CD4-positive, alpha-beta T cell treated with Interleukin-1 beta for 1 hour (primary cell): ENCODE results near the gene RASL10A.
"Not testable (repeated sequence)": the region's sequence is repeated elsewhere in the genome, so short reads cannot be mapped to it uniquely, and the experiment has no call there.

Experiments
- DNase-seq, 2 donors: peaks; one replicate each; pipeline ENCODE4 v3.0.0-alpha.2; 2020 to 2022

The RASL10A gene, protein sequence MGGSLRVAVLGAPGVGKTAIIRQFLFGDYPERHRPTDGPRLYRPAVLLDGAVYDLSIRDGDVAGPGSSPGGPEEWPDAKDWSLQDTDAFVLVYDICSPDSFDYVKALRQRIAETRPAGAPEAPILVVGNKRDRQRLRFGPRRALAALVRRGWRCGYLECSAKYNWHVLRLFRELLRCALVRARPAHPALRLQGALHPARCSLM

DNA sequence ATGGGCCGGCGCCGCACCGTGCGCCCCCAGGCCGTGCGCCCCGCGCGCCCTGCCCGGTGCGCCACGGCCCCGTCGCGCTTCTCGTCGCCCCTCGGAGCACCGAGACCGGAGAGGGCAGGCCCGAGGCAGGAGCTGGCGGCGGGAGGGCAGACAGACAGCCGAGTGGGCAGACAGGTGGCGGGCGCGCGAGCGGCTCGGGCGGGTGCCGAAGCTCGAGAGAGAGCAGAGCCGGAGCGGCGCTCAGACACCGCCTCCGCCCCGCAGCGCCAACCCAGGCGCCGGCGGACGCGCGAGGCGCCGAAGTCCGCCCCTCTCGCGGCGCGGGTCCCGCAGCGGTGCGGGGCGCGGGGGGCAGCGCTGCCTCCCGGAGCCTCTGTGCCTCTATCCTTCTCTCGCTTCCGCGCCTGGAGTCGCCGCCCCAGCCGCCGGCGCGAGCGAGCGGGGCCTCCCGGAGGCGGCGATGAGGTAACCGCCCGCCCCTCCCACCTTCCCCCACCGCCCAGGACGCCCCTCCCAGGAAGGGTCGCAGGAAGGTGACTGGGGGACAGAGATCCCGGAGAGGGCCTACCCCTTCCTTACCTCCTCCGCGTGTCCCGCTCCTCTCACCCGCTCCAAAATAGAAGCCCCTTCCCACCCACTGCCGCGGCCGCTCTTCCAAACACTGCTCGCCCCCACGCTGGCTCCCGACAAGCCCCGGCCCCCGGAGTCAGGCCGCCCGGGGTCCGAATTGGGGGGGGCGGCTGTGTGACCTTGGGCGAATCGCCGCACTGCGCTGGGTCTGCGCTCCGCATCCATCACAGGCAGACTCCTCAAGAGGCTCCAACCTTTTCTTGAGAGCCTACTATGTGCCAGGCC lies at the start of gene RASL10A:
RASL10A (minus strand) TSS at position 412 of the 855 bp plus-strand sequence. CDS start 451 bp downstream, outside the sequence.
- no peak for DNase-seq

DNA sequence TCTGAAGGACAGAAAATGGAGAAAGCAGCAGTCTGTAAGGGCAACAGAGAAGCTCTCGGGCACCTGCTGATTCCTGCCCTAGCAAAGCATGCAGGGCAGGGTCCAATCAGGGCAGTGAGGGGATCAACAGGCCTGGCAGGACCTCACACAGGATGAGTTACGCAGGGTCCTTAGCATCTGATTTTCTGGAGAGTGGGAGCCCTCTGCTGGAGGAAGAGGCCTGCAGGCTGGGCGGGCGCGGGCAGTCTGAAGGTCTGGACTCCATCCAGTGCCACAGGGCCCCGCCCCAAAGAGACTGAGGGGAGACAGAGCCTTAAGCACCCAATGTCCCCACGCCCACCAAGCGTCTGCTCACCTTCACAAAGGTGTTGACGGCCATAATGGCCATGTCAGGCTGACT lies 44.0 kb upstream of the RASL10A start:
- no peak for DNase-seq

DNA sequence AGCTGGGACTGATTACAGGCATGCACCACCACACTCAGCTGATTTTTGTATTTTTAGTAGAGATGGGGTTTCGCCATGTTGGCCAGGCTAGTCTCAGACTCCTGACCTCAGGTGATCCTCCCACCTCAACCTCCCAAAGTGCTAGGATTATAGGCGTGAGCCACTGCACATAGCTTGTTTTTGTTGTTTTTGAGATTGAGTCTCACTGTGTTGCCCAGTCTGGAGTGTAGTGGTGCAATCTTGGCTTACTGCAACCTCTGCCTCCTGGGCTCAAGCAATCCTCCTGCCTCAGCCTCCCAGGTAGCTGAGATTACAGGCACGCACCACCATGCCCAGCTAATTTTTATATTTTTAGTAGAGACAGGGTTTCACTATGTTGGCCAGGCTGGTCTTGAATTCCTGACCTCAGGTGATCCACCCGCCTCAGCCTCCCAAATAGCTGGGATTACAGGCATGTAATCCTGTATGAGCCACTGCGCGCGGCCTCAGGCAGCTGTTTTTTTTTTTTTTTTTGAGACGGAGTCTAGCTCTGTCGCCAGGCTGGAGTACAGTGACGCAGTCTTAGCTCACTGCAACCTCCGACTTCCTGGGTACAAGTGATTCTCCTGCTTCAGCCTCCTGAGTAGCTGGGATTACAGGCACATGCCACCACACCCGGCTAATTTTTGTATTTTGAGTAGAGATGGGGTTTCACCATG lies 41.8 kb upstream of the RASL10A start:
- not testable (repeated sequence) for DNase-seq

DNA sequence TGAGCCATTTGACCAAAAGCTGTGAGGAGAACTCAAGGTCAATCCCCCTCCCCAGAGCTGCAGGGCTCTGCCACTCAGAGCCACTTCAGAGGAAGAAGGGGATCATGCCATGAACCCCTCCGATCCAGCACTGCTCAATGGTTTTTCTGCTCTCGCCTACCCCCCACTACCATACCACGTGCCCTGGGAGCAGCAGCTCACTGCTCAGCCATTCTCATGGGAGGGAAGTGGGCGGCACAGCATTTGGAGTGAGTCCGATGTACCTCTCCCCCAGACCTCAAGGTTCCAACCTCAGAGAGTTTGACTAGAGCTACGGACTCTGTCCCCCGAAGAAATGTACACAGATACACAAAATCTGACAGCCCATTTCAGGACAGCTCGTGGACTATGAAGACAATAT lies 38.4 kb upstream of the RASL10A start:
- DNase-seq: no peak

DNA sequence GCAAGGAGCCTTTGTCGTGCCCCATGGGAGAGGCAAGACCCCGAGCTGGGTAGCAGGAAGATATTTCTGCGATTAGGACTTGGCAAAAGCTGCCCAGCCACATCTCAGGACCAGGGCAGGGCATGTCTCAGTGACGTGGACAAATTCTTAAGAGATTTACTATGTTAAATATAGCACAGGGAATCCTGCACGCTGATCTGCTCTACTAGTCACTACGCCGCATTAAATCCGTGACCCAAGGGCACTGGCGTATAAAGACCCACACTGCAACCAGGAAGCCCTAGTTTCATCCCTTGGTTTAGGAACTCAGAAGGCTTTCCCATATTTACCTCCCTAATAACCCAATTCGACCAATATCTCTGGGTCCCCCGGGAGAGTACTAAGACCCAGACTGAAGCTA lies 37.8 kb upstream of the RASL10A start:
- DNase-seq: no peak

DNA sequence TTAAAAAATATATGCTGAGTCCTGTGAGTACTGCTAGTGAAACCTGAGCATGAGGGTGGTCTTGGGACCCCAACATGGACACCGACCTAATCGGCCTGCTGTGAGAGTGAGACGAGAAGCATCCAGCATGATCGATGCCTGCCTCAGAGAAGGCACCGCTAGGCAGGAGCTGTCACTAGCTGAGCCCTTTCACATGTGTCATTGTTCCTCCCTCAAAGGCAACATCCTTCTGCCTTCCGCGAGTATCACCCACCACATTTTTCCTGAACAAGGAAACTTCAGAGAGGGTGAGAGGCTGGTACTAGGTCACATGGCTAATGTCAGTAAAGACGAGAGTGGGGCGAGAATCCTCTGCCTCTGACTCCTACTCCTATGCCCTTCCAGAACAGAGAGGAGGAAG lies 37.3 kb upstream of the RASL10A start:
- no peak for DNase-seq

DNA sequence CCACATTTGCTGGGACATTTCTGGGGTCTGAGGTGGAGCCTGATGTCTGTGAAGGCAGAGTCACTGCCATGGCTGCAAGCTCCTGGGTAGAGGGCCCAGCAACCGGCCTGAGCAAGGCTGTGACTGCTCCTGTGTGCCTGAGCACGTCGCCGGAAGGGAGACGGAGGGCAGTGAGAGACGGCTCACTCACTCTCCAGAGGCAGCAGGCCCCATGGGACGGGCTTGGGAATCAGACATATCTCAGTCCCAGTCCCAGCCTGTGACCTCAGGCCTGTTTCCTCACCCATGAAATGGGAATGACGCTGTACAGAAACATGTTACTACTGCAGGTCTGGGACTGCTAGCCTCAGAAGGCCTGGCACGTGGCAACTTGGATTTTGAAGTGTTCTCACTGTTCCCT lies 36.4 kb upstream of the RASL10A start:
- DNase-seq: no peak

DNA sequence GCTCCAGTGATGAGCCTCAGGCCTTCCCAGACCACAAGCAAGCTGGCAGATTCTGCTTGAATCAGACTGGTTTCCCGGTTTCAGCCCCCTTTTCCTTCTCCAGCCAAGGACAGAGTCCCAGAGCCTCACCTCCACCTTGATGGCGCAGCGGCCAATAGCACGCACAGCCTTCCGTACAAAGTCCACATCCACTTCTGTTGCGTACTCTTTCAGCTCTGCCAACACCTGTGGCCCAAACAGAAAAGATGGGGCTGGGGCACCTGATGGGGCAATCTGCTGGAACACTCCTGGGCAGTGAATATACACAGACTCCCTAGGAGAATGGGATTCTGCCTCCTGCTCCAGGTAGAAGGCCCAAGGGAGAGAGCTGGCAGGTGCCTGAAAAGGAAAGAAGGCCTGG lies 35.5 kb upstream of the RASL10A start:
- DNase-seq: no peak

DNA sequence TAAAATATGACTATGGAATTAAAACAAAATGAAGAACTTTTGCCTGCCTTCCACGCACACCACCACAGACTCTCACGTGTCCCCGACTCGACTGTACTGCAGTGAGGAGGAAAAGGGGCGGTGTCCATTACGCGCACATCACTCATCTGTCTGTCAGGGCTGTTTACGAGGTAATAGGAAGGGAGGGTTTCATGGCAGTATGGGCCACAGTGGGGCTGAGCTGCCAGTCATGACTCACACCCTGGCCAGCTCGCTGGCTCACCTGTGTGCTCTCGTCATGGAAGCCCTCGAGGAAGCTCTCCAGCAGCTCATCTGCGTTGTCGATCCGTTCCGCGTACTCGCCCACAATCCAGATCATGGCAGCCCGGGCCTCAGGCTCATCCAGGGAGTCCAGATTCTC lies 33.5 kb upstream of the RASL10A start:
- DNase-seq: no peak

DNA sequence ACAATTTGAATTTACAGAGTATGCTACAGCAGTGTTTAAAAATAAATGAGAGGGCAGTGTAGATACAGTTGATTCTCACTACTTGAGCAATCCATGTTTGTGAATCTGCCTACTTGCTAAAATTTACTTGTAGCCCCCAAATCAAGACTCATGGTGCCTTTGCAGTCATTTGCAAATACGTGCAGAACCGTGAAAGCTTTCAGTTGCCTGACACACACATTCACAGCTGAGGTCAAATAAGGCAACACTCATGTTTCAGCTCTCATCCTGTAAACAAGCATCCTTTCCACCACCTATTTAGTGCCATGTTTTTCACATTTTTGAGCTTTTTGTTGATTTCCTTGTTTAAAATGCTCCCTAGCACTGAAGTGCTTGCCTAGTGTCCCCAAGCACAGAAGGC lies 32.5 kb upstream of the RASL10A start:
- no peak for DNase-seq

DNA sequence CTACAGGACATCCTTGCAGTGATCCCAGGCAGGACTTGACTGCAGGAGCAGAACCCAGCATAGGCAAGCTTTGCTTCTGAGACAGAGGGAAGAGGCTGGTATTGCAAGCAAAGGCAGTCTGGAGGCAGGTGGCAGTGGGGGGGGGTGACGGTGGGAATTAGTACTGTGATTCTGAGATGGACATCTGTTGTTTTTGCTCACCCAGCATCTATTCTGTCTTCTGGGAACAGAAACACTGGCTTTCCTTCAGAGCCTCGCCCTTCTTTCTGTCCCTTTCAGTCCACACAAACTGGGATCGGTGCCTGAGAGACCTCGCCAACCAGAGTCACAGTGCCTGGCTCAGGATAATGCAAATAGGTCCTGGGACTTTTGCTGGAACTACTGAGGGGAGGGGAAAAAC lies 31.2 kb upstream of the RASL10A start:
- DNase-seq: no peak

DNA sequence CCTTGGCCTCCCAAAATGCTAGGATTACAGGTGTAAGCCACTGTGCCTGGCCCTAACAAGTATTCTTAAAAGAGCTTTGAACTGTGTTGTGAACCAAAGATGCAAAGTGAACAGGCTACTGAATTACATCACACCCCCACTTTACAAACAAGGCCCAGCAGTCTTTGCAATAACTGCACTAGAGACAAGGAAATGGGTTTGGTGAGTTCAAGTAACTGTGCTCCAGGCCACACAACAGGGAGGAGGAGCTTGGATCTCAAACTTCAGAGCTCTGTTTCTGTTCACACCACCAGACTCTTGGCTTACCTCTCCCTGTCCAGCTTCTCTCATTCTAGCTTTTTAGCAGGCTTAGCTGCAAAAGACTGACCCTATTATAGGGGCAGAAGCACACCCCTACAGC lies 30.4 kb upstream of the RASL10A start:
- DNase-seq: no peak

DNA sequence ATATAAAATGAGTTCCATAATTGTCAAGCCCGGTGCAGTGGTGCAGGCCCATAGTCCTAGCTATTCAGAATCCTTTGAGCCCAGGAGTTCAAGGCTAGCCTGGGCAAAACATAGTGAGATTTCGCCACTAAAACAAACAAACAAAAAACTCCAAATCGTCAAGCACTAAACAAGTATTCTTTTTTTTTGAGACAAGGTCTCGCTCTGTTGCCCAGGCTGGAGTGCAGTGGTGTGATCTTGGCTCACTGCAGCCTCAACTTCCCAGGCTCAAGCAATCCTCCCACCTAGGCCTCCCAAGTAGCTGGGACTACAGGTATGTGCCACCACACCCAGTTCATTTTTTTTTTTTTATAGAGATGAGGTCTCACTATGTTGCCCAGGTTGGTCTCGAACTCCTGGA lies 29.4 kb upstream of the RASL10A start:
- not testable (repeated sequence) for DNase-seq

DNA sequence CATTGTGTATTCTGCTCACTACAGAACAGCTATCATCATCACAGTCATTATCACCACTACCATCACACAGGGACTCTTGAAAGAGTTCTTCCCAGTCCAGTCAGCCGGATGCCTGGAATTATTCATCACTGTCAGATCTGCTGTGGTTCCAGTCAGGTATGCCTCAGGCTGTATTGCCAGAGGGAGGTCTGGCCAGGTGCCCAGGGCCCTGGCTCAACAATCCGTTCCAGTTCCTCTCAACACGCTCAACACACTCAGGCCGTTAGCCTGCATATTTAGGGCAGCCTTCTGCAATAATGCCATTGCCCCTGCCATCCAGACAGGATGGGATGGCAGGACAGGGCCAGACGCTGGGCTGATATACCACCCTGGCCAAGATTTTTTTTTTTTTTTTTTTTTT lies 28.6 kb upstream of the RASL10A start:
- no peak for DNase-seq

DNA sequence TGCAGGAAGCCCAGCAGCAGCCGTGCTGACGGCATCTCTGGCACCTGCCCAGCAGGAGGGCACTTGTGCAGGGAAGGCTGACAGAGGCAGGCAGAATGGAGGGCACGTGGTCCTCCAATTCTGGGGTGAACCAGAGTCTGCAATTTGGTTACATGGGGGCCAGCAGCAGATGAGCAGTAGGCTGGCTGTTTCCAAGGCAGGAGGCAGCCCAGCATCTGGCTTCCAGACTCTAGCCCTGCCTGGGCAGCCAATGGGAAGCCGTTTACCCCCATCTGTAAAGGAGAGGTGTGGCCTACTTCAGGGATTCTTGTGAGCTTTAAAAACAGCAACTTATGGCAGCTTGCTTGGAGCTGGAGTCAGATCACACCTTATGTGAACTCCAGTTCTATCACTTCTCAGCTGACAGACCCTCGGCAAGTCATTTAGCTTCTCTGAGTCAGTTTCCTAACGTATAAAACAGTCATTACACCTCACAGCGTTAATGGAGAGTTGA lies 27.9 kb upstream of the RASL10A start:
- no peak for DNase-seq

DNA sequence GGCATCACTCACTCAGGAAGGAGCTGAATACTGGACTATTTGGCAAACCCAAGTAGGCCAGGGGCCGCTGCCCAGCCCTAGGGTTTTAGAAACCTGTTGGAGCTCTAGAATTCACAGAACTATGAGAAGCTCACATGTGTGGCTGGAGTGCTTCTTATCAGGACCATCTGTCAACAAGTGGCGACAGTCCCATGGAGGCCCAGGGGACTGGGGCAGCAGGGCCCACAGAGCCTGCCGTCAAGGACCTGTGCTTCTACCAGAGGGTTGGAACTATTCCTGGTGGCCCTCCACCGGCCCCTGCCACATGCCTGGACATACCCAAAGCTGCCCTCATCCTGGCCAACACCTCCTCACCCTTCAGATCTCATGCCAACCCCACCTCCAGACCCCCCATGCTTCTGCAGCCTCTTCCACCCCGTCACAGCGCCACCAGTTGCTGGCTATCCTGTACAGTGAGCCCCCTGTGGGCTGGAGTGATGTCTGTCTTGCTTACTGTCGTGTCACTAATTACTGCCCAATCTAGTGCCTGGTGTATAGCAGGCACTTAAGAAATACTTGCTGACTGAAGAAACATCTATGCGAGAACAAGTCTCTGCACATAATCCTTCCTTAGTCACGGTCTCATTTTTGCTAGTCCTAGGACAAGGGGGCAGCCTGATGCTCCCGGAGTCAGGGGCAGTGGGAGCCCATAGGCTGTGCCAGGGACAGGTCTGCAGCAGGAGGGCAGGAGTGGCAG lies 27.2 kb upstream of the RASL10A start:
- DNase-seq: no peak

DNA sequence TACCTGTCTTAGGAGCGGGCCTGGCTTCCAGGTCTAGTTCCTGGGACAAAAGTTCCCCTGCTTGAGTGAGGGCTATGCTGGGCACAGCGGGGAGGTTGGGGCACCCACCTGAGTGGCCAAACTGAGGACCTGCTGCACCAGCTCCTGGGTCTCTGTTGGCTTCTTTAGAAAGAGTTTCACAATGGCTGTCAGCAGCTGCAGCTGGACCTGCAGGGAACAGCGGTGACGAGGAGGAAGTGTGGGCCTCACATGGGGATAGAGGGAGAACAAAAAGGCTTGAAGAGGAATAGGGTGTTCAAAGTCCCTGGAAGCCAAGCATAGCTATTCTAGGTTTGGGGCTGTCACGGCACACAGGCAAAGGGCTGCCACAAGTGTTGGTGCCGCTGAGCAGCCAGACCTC lies 26.7 kb upstream of the RASL10A start:
- DNase-seq: no peak

DNA sequence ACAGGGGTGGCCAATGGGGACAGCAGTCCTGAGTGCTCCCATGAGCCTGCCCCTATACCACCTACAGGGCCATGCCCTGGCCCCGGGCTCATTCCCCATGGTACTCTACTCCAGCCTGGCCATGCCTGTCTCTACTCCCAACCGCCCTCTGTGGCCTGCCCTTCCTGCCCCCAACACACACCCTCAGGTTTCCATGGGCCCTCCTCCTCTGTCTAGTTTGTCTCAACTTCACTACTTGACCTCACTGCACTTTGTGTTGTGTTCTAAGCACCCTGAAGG lies 26.3 kb upstream of the RASL10A start:
- no peak for DNase-seq

DNA sequence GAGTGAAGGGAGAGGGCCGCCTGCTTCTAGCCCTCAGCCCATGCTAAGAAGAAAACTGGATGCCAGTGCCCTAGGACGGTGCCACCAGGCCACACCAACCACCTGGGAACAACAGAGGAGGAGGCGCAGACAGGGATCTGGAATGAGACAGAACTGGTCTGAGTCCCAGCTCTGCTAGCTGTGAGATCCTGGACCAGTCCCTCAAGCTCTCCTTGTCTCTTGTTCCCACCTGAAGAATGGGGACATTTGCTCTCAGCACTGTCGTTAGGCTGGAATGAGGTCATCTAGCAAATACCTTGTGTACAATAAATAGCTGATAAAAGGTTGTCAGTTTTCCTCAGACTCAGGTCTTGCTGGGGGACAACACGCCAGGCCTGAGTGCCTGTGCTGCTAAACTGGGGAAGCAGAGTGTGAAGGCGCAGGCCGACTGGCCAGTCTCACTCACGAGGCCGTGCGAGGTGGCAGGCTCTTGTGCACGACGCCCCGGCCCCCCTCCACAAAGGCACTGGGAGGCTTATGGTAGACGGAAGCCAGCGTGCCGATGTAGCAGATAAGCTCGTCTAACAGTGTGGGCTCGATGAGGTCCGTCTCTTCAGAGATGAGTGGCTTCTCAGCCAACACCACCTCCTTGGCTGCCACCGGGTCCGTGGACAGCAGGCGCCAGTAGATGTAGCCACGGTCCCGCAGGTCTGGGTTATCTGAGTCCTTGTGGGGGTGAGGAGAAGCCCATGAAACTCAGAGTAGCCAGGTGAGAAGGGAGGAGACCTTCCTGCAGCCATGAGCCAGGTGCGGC lies 25.8 kb upstream of the RASL10A start:
- DNase-seq: no peak

DNA sequence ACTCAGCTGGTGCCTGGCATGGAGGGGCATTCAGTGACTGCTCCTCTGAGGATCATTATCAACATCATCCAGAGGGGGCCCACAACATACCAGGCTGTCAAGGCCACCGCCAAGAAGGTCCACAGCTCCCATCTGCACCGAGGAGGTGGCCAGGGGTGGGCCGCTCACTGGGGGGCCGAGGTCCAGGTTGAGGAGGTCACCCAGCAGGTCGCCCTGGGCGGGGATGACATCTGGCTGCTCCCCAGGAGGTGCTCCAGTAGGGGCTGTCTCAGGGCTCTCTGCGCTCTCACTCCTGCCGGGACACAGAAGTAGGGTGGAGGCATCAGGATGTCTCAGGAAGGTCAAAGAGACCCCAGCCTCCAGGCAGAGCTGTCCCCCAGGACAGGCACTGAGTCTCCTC lies 25.1 kb upstream of the RASL10A start:
- DNase-seq: no peak

DNA sequence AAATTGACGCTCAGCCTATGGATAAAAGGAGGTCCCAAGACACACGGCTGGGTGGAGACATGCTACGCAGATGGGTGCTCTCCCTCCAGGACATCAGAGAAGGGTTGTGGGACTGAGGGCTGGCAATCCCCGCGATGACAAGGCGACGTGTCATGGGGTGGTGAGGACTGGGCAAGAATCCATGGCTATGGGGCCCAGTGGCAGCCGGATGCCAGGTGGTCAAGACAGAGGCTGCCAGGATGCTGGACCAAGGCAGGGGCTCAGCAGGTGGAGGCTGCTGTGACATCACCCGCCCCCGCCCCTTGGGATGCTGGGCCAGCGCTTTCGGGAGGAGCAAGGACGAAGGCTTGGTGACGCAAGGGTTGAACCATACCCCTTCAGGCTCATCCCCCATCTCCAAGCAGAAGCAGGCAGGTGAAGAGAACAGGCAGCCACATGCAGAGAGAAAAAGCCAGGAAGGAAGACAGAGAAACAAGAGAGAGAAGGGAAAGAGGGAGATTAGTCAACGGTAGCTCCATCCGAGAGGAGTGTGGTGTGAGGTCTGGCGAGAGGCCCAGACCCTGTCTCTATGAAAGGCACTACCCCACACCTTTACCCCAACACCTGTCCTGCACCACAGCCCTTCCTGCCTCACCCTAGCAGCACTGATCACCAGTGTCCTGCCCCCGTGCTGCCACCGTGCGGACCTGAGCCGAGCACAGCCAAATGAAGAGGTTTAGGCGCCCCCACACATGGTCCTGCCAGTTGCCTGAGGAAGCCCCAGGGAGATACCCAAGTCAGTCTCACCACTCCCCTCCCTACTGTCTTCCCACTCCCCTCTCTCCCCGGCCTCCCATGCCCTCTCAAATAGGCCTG lies 24.1 kb upstream of the RASL10A start:
- no peak for DNase-seq

DNA sequence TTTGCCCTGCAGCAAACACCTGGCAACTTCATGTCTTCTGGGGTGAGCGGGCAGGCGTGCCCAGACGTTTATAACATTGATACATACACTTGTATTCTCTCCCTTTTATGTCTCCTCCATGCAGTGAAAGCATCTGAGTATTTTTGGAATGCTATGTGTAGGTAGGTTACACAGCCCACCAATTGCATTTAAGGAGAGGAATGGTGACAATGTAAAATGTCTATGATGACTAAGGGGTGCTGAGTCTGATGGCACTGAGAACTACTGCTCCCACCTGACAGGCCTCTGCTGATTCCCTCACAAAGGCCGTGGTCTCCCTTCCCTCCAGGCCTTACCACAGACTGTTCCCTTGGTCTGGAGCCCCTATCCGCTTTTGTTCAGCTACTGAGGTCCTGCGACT lies 22.9 kb upstream of the RASL10A start:
- no peak for DNase-seq
